Psoas muscle (tissue), 8 donors: Measurements from ENCODE around the gene SCAPER. TPM values are rescaled to one million over a fixed set of nuclear protein-coding genes. Genes with fewer than 3 reads are reported as not detected.
A peak's percentile ranks its signal among the peaks of the same experiment; 100 is the strongest.

Experiments
- ATAC-seq, 4 donors: fragments of 200-7000 bp; cut with Tn5 transposase; one replicate each; pipeline ENCODE4 v1.9.1; 2020; ENCODE audit warnings: moderate library complexity in 3 of 4, mild to moderate bottlenecking in 2 of 4
- DNase-seq, 2 donors: peaks; one replicate each; pipeline ENCODE4 v3.0.0-alpha.2; 2020
- H3K27ac ChIP-seq: fragments of 200-600 bp; one replicate; pipeline ENCODE4 v1.8.0; 2022
- H3K27me3 ChIP-seq, 3 donors: fragments of 200-600 bp in 1 of 3; one replicate each; pipeline versions ENCODE4 v1.6.1 to v1.8.0; 2013 to 2022; ENCODE audit warnings: low read length in 2 of 3, mild to moderate bottlenecking in 2 of 3, moderate library complexity in 1 of 3; ENCODE audit not compliant: insufficient read depth in 3 of 3
- H3K36me3 ChIP-seq, 2 donors: fragments of 200-600 bp in 1 of 2; one replicate each; pipeline versions ENCODE4 v1.6.1 to v1.8.0; 2013 to 2022; ENCODE audit warnings: low read depth in 1 of 2, mild to moderate bottlenecking in 1 of 2, moderate library complexity in 1 of 2; ENCODE audit not compliant: insufficient read depth in 1 of 2
- H3K4me1 ChIP-seq: fragments of 200-600 bp; one replicate; pipeline ENCODE4 v1.8.0; 2022
- H3K4me3 ChIP-seq: fragments of 200-600 bp; one replicate; pipeline ENCODE4 v1.8.0; 2022; ENCODE audit warnings: mild to moderate bottlenecking
- H3K9me3 ChIP-seq: fragments of 200-600 bp; one replicate; pipeline ENCODE4 v1.8.0; 2022
- CTCF ChIP-seq: fragments of 200-600 bp; IDR thresholded peaks from one replicate; pipeline ENCODE4 v1.8.0; 2022; ENCODE audit warnings: antibody characterized with exemption
- WGBS, 3 donors: extraction: QIAGEN DNeasy Blood & Tissue Kit; methylation state at CpG; one replicate each; pipeline versions ENCODE4 v1.1.6 to v1.1.7; 2013; 5-methylcytosine and 5-hydroxymethylcytosine counted together
- intact Hi-C, 2 donors: fragments of 100-400 bp; cut with DNase I; formaldehyde crosslinking; loops; one replicate each; pipeline versions ENCODE4 v1.11.0 to v1.14.2; 2022
- polyA plus RNA-seq, 3 donors: library from polyadenylated mRNA; stranded (reverse); fragments of 200-250 nt; gene quantifications; one replicate each; pipeline ENCODE4 v1.2.3, GENCODE V29; 2013
- total RNA-seq, 4 donors: library from RNA; stranded (reverse); fragmentation: NEBNext Ultra II Directional in 2 of 4; extraction: Animal tissue kit (Norgen Biotek cat#: 25700) in 2 of 4; gene quantifications; one replicate each; pipeline versions ENCODE4 v1.2.1 to v1.2.4, GENCODE V29; 2021 to 2023
- donor health status: healthy with polysubstance abuse.
- donor health status: DM: no; HTN: no; CAD: no; lungs with moderate emphysema.
- donor health status: Bipolar disorder and iron deficiency.
- donor health status: healthy.
- donor health status: DM: yes; HTN: yes; CAD: no.
- donor health status: DM: no; HTN: no; CAD: no.
- donor health status: DM: no; HTN: no; CAD: no.
- donor health status: DM: yes; HTN: yes; CAD: no.

The SCAPER gene
- total and polyA plus RNA-seq, 7 donors: 4.1 to 28.7 (median 20.0) TPM

GRCh38 chr15:76333720-76334437 is 571.3 kb downstream of the SCAPER start:
- DNase-seq (no peak), ATAC-seq (peak in 2 of 4 donors; percentile 8 to 46)
- peaks cover 25% of the 10 kb centered on the region for H3K4me1 ChIP-seq
- H3K27ac ChIP-seq: no peak overlapping the region
- no peaks in the 10 kb centered on the region for H3K9me3 ChIP-seq
- WGBS, 3 donors: 50 to 52% (median 51%) methylated on average over 9 of the region's 9 CpGs
- H3K36me3 ChIP-seq: no peaks in the 10 kb centered on the region
- intact Hi-C loops: loop anchor here in 1 of 2 donors (5.0 kb wide), 1 partner anchor 142 kb away; no protein-coding TSS in a partner anchor
- no peak for TF ChIP-seq CTCF
- peaks cover 0 to 63% (median 42%) of the 10 kb centered on the region in 3 donors for H3K27me3 ChIP-seq
- no peak overlapping the region for H3K4me3 ChIP-seq

- WGBS, 3 donors: 90 to 100% (median 93%) methylated on average over 1 of the region's 1 CpG
- Histone ChIP-seq H3K36me3 (no peaks in the 10 kb centered on the region), H3K4me3 (no peak overlapping the region), H3K9me3 (no peaks in the 10 kb centered on the region), H3K4me1 (peaks cover 25% of the 10 kb centered on the region), H3K27ac (no peak overlapping the region), H3K27me3 (peaks cover 0 to 57% (median 36%) of the 10 kb centered on the region in 3 donors)
- ATAC-seq: no peak
- DNase-seq: no peak
- intact Hi-C loops: loop anchor here in 1 of 2 donors (5.0 kb wide), 1 partner anchor 141 kb away; no protein-coding TSS in a partner anchor
- no peak for TF ChIP-seq CTCF
These were observed 571.8 kb downstream of the SCAPER start for GRCh38 chr15:76333309-76333708.

- ATAC-seq (no peak), DNase-seq (no peak)
- TF ChIP-seq CTCF: no peak
- Histone ChIP-seq H3K4me3 (no peak overlapping the region), H3K27ac (no peak overlapping the region), H3K36me3 (no peaks in the 10 kb centered on the region), H3K9me3 (no peaks in the 10 kb centered on the region), H3K27me3 (peaks cover 0 to 52% (median 31%) of the 10 kb centered on the region in 3 donors), H3K4me1 (peaks cover 25% of the 10 kb centered on the region)
- WGBS, 3 donors: 83 to 100% (median 86%) methylated on average over 1 of the region's 1 CpG
- intact Hi-C loops: loop anchor here in 1 of 2 donors (5.0 kb wide), 1 partner anchor 140 kb away; no protein-coding TSS in a partner anchor
These were observed 572.3 kb downstream of the SCAPER start for GRCh38 chr15:76332796-76333195.

GRCh38 chr15:76330080-76330680 is 575.0 kb downstream of the SCAPER start:
- Histone ChIP-seq H3K36me3 (no peaks in the 10 kb centered on the region), H3K9me3 (no peaks in the 10 kb centered on the region), H3K4me1 (peaks cover 2% of the 10 kb centered on the region), H3K4me3 (no peak overlapping the region), H3K27ac (no peak overlapping the region), H3K27me3 (peaks cover 0 to 26% (median 16%) of the 10 kb centered on the region in 3 donors)
- DNase-seq: peak in 1 of 2 donors; percentile 81
- ATAC-seq: peak; percentile 69 to 86 (median 74)
- intact Hi-C loops: loop anchor here (2.0 to 5.0 kb wide), 2 partner anchors 95 to 138 kb away; no protein-coding TSS in a partner anchor
- peak; percentile 55 for TF ChIP-seq CTCF
- WGBS, 3 donors: 40 to 66% (median 52%) methylated on average over 7 of the region's 7 CpGs
